Transverse colon (tissue), 4 donors: ENCODE data around the gene ATF6B. TPM values are rescaled to one million over a fixed set of nuclear protein-coding genes. Genes with fewer than 3 reads are reported as not detected.

Experiments used
- DNase-seq: peaks from one replicate; pipeline ENCODE4 v3.0.0-alpha.2; 2019
- H3K27ac ChIP-seq, 4 donors: fragments of 200-600 bp; sonication (generic); 2 replicates each; pipeline ENCODE4 v1.5.1; 2016 to 2018; ENCODE audit warnings: inconsistent platforms in 4 of 4
- H3K27me3 ChIP-seq: fragments of 200-600 bp; sonication (generic); 2 replicates; pipeline ENCODE4 v1.5.1; 2017; ENCODE audit warnings: inconsistent platforms
- H3K36me3 ChIP-seq, 4 donors: fragments of 200-600 bp; sonication (generic); 2 replicates each; pipeline ENCODE4 v1.5.1; 2017 to 2019; ENCODE audit warnings: inconsistent platforms in 4 of 4
- H3K4me1 ChIP-seq, 4 donors: fragments of 200-600 bp; sonication (generic); 2 replicates each; pipeline ENCODE4 v1.5.1; 2017 to 2020; ENCODE audit warnings: inconsistent platforms in 4 of 4
- H3K4me3 ChIP-seq, 4 donors: fragments of 200-600 bp; sonication (generic); 1 replicate in 1 of 4; 2 replicates in 3 of 4; pipeline versions ENCODE4 v1.5.1 to v1.6.1; 2017 to 2019; ENCODE audit warnings: inconsistent platforms in 4 of 4
- H3K9me3 ChIP-seq, 2 donors: fragments of 200-600 bp; sonication (generic); 2 replicates each; pipeline ENCODE4 v1.5.1; 2017 to 2019; ENCODE audit warnings: inconsistent platforms in 2 of 2
- CTCF ChIP-seq, 5 experiments: fragments of 200-600 bp in 3 of 5; fragments of 450-650 bp in 2 of 5; sonication (generic) in 3 of 5; IDR thresholded peaks; 1 replicate in 2 of 5; 2 replicates in 3 of 5; pipeline ENCODE4 v1.5.1; 2016 to 2017; ENCODE audit warnings: antibody characterized with exemption in 5 of 5, inconsistent platforms in 3 of 5, mild to moderate bottlenecking in 2 of 5, moderate library complexity in 1 of 5
- EP300 ChIP-seq: sonication (generic); formaldehyde crosslinking; IDR thresholded peaks from one replicate; pipeline ENCODE4 v1.6.1; 2017; ENCODE audit warnings: antibody characterized with exemption, low read depth
- POLR2A ChIP-seq: fragments of 450-650 bp; IDR thresholded peaks from one replicate; pipeline ENCODE4 v1.6.1; 2016; ENCODE audit warnings: antibody characterized with exemption, mild to moderate bottlenecking, moderate library complexity
- POLR2AphosphoS5 ChIP-seq, 3 donors: sonication (generic); formaldehyde crosslinking; IDR thresholded peaks; one replicate each; pipeline ENCODE4 v1.6.1; 2016; ENCODE audit warnings: antibody characterized with exemption in 3 of 3
- WGBS, 2 donors: methylation state at CpG; one replicate each; pipeline ENCODE4 v1.1.5; 2018; ENCODE audit warnings: low coverage in 1 of 2; 5-methylcytosine and 5-hydroxymethylcytosine counted together
- in situ Hi-C, 4 donors: fragments of 200-750 bp; cut with MboI; loops; one replicate each; pipeline versions ENCODE4 v1.15.0 to v1.15.1; 2017; ENCODE audit warnings: low sequenced_read_pairs in 3 of 4, low pct_ligation_motif_present in 1 of 4, low pct_unique_long_range_greater_than_20kb in 1 of 4
- intact Hi-C: fragments of 100-400 bp; cut with DNase I; formaldehyde crosslinking; loops from one replicate; pipeline ENCODE4 v1.15.1; 2023; ENCODE audit warnings: low total_unique reads
- total RNA-seq, 4 donors: library from RNA; depleted of rRNA; stranded (reverse); fragments of >200 nt; gene quantifications; one replicate each; pipeline ENCODE4 v1.1.0, GENCODE V29; 2016

The ATF6B gene
- total RNA-seq, 4 donors from 2014 or later = 59.0 to 139 (median 98.5) TPM

- peak; percentile 88 for DNase-seq
- Histone ChIP-seq H3K4me1 (peaks cover 15 to 38% (median 36%) of the 10 kb centered on the region in 4 donors), H3K9me3 (no peaks in the 10 kb centered on the region), H3K4me3 (peak within 1 kb of the TSS; percentile 48 to 85 (median 70)), H3K36me3 (peaks cover 0 to 8% (median 0%) of the 10 kb centered on the region in 4 donors), H3K27me3 (peaks cover 3% of the 10 kb centered on the region), H3K27ac (peak within 1 kb of the TSS; percentile 85 to 97 (median 90))
- TF ChIP-seq POLR2AphosphoS5 (IDR thresholded peaks at IDR 0.05) = peak; percentile 64 to 75 (median 68)
- TF ChIP-seq CTCF (IDR thresholded peaks at IDR 0.05) = peak in 2 of 5 experiments; percentile 25 to 28
- TF ChIP-seq POLR2A = no peak
- 0 to 2% methylated on average over 1 to 50 of the region's 52 CpGs for WGBS, 2 donors
- in situ Hi-C loops (no loop called here), intact Hi-C loops (loop anchor here (1.0 to 5.0 kb wide), 4 partner anchors 24 to 502 kb away; partner anchors contain the start of genes BAG6, FKBPL and PBX2)
Observed at GRCh38 chr6:32153564-32154513, 25.8 kb upstream of the ATF6B start, which contains the start of gene PPT2. Gene PPT2, plus strand, starts transcription at chr6:32154141. Its CDS starts 454 bp downstream, at chr6:32154595.

- no peaks in the 10 kb centered on the region for H3K36me3 ChIP-seq
- H3K27ac ChIP-seq = peak overlapping the region; percentile 85 to 97 (median 90)
- H3K4me1 ChIP-seq = peaks cover 15 to 38% (median 36%) of the 10 kb centered on the region in 4 donors
- intact Hi-C loops = loop anchor here (1.0 to 5.0 kb wide), 3 partner anchors 23 to 501 kb away; partner anchors contain the start of genes BAG6, FKBPL and PBX2
- WGBS, 2 donors = 31 to 63% methylated on average over 20 to 35 of the region's 35 CpGs
- no peaks in the 10 kb centered on the region for H3K9me3 ChIP-seq
- in situ Hi-C loops = no loop called here
- peaks cover 10% of the 10 kb centered on the region for H3K27me3 ChIP-seq
- no peak for TF ChIP-seq EP300
- TF ChIP-seq POLR2AphosphoS5 (IDR thresholded peaks at IDR 0.05) = no peak
- peak overlapping the region; percentile 48 to 85 (median 70) for H3K4me3 ChIP-seq
- no peak for DNase-seq
Observed at GRCh38 chr6:32152769-32153563, 24.9 kb upstream of the ATF6B start.

GRCh38 chr6:32151863-32152768, 24.1 kb upstream of the ATF6B start, which contains the start of gene PRRT1:
Gene PRRT1, minus strand, starts transcription at chr6:32151939. Its CDS starts 112 bp downstream, at chr6:32151827.
- Histone ChIP-seq H3K27me3 (peaks cover 13% of the 10 kb centered on the region), H3K4me1 (peaks cover 15 to 38% (median 36%) of the 10 kb centered on the region in 4 donors), H3K27ac (peak within 1 kb of the TSS; percentile 85 to 97 (median 90)), H3K9me3 (no peaks in the 10 kb centered on the region), H3K4me3 (peak within 1 kb of the TSS; percentile 22 to 71 (median 58)), H3K36me3 (no peaks in the 10 kb centered on the region)
- in situ Hi-C loops = no loop called here
- DNase-seq = no peak
- 30 to 44% methylated on average over 2 to 17 of the region's 24 CpGs for WGBS, 2 donors
- TF ChIP-seq EP300 (no peak), CTCF (IDR thresholded peaks at IDR 0.05) (no peak), POLR2AphosphoS5 (IDR thresholded peaks at IDR 0.05) (no peak), POLR2A (no peak)
- intact Hi-C loops = loop anchor here (2.0 to 5.0 kb wide), 2 partner anchors 39 to 500 kb away; partner anchors contain the start of genes BAG6 and PBX2
